ENCODE measurements around the gene PIP5K1B. TPM values are rescaled to one million over a fixed set of nuclear protein-coding genes. Genes with fewer than 3 reads are reported as not detected.

The PIP5K1B gene
- total RNA-seq, 1 experiment from 2014 or later = 0.20 TPM

DNA sequence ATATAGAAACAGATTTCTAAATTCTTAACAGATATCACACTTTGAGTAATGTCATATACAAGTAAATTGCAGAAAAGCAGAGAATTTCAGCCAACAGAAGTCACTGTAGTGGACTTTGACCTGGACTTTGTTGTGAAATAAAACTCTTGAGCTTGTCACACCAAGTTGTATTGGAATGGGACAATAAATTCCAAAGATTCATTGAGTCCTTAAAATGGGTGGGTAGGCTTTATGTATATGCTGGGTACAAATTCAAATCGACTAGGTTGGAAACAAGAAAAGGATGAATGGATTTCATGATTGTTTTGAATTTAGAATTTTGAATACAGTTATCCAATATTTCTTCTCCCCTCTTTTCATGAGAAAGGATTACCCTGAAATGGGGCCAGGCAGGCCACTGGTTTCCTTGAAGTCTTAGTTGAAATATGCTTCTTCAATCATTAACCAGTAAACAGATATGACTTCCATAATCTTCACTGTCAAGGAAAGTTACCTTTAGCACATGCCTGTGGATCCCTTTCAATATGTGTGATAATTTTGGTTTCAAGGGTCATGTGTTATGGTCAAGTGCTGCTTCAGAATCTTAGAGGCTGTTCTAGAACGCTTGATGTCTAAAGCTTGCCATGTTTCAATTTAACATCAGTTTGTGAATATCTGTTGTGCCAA is 25.7 kb downstream of the PIP5K1B start:
- CTCF ChIA-PET = no interaction called here

More for the DNA sequence above, 25.7 kb downstream of the PIP5K1B start:
- no TSS peak for BruUV-seq (replicated peaks)
- Histone ChIP-seq H3K9me2 (ENCODE audit: insufficient read depth) (no peaks in the 10 kb centered on the region), H3K79me2 (ENCODE audit: insufficient read depth, low read length) (no peaks in the 10 kb centered on the region), H3K27me3 (ENCODE audit: insufficient read depth, low read length) (peaks cover 35% of the 10 kb centered on the region), H3K27ac (ENCODE audit: low read depth, low read length) (no peak overlapping the region), H3K36me3 (ENCODE audit: control insufficient read depth in 1 of 2, insufficient read depth in 2 of 2, low read length in 2 of 2) (no peaks in the 10 kb centered on the region), H3K4me2 (ENCODE audit: low read length) (no peak overlapping the region), H3K4me3 (replicated peaks in 1 of 2; ENCODE audit: low read depth in 1 of 2, low read length in 2 of 2) (no peak overlapping the region), H3K9ac (ENCODE audit: low read length) (no peak overlapping the region), H4K20me1 (ENCODE audit: insufficient read depth) (no peaks in the 10 kb centered on the region), H3K9me3 (ENCODE audit: control insufficient read depth in 1 of 2, insufficient read depth in 1 of 2, low read depth in 1 of 2, low read length in 2 of 2) (no peaks in the 10 kb centered on the region), H3K4me1 (ENCODE audit: control insufficient read depth in 1 of 2, insufficient read depth in 2 of 2, low read length in 2 of 2) (no peaks in the 10 kb centered on the region), H2AFZ (ENCODE audit: low read depth, low read length, poor library complexity, severe bottlenecking) (no peak overlapping the region)
- ChIA-PET POLR2A (no interaction called here), RAD21 (ENCODE audit: low non-redundant PET in 1 of 2, low total read pairs in 2 of 2, uncharacterized antibody in 2 of 2, unreplicated experiment in 2 of 2) (no interaction called here)
- intact Hi-C loops (cut with micrococcal nuclease) = no loop called here
- no peak for ATAC-seq
- DNase-seq (ENCODE audit: low read depth, low spot score) = no peak
- TF ChIP-seq SP1 (IDR thresholded peaks at IDR 0.05; ENCODE audit: low read depth) = no peak
- TF ChIP-seq, protein P1, sequence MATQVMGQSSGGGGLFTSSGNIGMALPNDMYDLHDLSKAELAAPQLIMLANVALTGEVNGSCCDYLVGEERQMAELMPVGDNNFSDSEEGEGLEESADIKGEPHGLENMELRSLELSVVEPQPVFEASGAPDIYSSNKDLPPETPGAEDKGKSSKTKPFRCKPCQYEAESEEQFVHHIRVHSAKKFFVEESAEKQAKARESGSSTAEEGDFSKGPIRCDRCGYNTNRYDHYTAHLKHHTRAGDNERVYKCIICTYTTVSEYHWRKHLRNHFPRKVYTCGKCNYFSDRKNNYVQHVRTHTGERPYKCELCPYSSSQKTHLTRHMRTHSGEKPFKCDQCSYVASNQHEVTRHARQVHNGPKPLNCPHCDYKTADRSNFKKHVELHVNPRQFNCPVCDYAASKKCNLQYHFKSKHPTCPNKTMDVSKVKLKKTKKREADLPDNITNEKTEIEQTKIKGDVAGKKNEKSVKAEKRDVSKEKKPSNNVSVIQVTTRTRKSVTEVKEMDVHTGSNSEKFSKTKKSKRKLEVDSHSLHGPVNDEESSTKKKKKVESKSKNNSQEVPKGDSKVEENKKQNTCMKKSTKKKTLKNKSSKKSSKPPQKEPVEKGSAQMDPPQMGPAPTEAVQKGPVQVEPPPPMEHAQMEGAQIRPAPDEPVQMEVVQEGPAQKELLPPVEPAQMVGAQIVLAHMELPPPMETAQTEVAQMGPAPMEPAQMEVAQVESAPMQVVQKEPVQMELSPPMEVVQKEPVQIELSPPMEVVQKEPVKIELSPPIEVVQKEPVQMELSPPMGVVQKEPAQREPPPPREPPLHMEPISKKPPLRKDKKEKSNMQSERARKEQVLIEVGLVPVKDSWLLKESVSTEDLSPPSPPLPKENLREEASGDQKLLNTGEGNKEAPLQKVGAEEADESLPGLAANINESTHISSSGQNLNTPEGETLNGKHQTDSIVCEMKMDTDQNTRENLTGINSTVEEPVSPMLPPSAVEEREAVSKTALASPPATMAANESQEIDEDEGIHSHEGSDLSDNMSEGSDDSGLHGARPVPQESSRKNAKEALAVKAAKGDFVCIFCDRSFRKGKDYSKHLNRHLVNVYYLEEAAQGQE (IDR thresholded peaks at IDR 0.05; ENCODE audit: low read depth) = no peak
- TF ChIP-seq SRF (IDR thresholded peaks at IDR 0.05; ENCODE audit: low read depth) = no peak
- no peak for TF ChIP-seq POLR2AphosphoS5 (IDR thresholded peaks at IDR 0.05; ENCODE audit: low read depth, low read length)
- TF ChIP-seq JUND (IDR thresholded peaks at IDR 0.05) = no peak
- no peak for TF ChIP-seq RAD21 (IDR thresholded peaks at IDR 0.05; ENCODE audit: low read depth)
- TF ChIP-seq, protein P2, sequence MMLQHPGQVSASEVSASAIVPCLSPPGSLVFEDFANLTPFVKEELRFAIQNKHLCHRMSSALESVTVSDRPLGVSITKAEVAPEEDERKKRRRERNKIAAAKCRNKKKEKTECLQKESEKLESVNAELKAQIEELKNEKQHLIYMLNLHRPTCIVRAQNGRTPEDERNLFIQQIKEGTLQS (IDR thresholded peaks at IDR 0.05) = no peak
- no peak for TF ChIP-seq YY1 (IDR thresholded peaks at IDR 0.05; ENCODE audit: extremely low read depth, insufficient replicate concordance, low read depth, low read length)
- TF ChIP-seq EZH2phosphoT487 (IDR thresholded peaks at IDR 0.05; ENCODE audit: borderline replicate concordance) = no peak
- no peak for TF ChIP-seq ELF1 (IDR thresholded peaks at IDR 0.05; ENCODE audit: borderline replicate concordance, low read depth)
- no peak for TF ChIP-seq CEBPB (IDR thresholded peaks at IDR 0.05; ENCODE audit: low read depth)
- TF ChIP-seq, protein P3, sequence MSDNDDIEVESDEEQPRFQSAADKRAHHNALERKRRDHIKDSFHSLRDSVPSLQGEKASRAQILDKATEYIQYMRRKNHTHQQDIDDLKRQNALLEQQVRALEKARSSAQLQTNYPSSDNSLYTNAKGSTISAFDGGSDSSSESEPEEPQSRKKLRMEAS (IDR thresholded peaks at IDR 0.05) = no peak
- TF ChIP-seq ZNF274 (IDR thresholded peaks at IDR 0.05; ENCODE audit: low read depth, low read length) = no peak
- TF ChIP-seq POLR2A (IDR thresholded peaks at IDR 0.05; ENCODE audit: borderline replicate concordance, extremely low read depth, insufficient read depth, insufficient read length) = no peak
- TF ChIP-seq, protein P4, sequence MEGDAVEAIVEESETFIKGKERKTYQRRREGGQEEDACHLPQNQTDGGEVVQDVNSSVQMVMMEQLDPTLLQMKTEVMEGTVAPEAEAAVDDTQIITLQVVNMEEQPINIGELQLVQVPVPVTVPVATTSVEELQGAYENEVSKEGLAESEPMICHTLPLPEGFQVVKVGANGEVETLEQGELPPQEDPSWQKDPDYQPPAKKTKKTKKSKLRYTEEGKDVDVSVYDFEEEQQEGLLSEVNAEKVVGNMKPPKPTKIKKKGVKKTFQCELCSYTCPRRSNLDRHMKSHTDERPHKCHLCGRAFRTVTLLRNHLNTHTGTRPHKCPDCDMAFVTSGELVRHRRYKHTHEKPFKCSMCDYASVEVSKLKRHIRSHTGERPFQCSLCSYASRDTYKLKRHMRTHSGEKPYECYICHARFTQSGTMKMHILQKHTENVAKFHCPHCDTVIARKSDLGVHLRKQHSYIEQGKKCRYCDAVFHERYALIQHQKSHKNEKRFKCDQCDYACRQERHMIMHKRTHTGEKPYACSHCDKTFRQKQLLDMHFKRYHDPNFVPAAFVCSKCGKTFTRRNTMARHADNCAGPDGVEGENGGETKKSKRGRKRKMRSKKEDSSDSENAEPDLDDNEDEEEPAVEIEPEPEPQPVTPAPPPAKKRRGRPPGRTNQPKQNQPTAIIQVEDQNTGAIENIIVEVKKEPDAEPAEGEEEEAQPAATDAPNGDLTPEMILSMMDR (IDR thresholded peaks at IDR 0.05 in 2 of 3, conservative IDR thresholded peaks at IDR 0.05 in 1 of 3; ENCODE audit: borderline replicate concordance in 1 of 3, insufficient read depth in 1 of 3, low read depth in 2 of 3, low read length in 2 of 3) = no peak

All from HCT116 (cell line).